Activated T-cell treated with anti-CD3 and anti-CD28 coated beads for 1 hour (primary cell): ENCODE data around the gene PGD.
"Not testable (repeated sequence)": the region's sequence is repeated elsewhere in the genome, so short reads cannot be mapped to it uniquely, and the experiment has no call there.

Source experiments
- DNase-seq: peaks from one replicate; pipeline ENCODE4 v3.0.0-alpha.2; 2020; ENCODE audit warnings: low read depth

The PGD gene

DNA sequence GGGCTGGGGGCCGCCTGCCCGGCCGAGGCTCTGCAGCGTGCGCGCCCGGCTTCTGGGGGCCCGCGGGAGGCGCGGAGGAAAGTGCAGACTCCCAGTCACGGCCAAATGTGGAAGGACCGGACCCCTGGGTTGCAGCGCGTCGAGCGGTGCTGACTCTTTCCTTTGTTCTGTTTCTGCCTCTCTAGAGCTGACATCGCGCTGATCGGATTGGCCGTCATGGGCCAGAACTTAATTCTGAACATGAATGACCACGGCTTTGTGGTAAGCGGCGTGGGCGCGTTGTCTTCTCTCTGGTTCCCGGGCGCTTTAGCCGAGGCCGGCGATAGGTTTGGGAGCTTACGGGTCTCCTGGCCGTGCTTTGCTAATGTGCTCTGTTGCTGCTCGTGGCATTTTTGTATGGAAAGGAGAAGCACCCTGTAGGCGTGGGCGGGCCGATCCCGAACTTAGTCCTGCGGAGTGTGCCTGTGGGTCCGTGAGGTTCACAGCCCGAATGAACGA is 629 bp downstream of the PGD start:
- DNase-seq: no peak

DNA sequence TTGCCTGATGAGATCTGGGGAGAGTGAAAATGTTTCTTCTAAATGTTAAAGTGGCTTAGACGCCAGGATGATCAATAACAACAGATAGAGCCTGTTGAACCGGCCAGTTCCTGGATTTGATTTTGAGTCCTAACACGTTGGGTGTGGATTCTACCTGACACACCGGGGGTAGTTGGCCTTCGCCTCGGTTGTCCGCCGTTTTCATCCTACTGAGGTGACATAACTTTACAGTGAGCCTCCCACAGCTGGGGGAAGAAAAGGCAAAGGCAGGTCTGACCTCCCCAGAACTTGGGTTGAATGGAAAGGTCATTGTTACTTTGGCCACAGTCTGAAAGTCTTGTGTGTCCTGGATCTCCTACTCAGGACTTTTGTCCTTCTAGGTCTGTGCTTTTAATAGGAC is 1.1 kb downstream of the PGD start:
- DNase-seq: no peak

DNA sequence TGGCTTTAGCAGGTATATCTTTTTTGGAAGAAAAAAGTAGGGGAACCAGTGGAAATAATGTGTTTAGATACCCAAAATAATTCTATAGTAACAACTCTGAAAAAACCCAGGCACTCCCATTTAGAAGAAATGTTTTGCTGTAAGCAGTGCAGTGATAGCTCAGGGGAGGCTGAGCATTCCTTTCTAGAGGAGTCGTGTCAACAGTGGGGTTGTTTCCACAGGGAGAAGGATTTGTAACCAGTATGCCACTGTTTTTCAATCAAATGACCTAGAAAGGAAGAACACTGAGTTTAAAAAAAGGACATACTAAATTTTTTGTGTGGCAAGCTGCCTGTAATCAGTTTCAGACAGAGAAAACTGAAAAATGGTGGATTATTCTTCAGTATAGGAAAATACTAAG is 2.4 kb downstream of the PGD start:
- no peak for DNase-seq

DNA sequence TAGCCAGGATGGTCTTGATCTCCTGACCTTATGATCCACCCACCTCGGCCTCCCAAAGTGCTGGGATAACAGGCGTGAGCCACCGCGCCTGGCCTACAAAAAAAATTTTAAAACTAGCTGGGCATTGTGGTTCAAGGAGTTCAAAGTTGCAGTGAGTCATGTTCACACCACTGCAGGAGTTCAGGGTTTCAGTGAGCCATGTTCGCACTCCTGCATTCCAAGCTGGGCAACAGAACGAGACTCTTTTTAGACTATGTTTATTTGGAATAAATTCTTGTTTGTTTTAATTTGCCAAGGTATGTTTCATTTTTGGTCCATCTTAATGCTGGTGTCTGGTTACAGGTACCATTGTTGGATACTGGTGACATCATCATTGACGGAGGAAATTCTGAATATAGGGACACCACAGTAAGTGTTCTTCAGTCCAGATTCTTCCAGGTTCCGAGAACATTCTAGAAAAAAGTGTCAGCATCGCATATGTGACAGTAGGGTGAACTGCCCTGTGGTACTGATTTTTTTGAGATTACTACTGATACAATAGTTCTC is 3.9 kb downstream of the PGD start:
- no peak for DNase-seq

DNA sequence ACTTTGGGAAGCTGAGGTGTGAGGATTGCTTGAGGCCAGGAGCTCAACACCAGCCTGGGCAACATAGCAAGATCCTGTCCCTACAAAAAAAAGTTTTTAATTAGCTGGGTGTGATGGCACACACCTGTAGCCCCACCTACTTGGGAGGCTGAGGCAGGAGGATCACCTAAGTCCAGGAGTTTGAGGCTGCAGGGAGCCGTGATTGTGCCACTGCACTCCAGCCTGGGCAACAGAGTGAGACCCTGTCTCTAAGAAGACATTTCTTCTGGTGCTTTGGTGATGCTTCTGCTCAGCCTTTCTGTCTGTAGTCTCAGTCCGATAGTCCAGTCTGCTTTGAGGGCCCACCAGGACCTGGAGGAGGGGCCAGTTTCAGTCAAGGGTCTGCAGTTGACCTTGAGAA is 8.3 kb downstream of the PGD start:
- no peak for DNase-seq

DNA sequence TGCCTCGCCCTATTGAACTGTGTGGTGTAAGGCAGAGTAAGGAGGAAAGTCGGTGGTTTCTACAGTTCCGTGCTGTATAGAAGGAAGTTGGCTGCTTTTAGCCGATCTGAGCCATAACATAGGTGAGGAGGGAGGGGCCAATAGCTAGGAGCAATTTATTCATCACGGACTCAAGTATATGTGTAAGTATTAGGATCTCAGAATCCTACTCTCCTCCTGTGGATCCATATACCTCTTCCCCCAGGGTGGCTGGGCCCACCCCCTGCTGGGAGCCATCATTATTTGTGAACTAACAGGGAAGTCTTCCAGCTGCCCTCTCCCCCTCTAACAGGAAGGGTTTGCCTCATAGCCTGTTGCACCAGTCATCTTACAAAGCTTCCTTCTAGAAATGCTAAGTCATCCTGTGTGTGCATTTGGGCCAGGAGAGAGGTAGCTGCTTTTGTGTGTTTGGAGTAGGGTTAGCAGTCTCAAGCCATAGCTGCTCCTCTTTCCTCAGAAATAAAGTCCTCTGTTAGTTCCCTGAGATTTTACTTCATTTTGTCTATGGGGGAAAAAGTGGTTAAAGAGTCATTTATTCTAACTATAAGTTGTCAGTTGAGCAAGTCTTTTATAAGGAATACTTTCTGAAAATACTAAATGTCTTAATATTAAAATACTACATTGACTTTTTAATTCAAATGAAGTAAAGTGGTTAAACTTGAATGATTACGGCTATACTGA is 16.5 kb downstream of the PGD start:
- DNase-seq: no peak

DNA sequence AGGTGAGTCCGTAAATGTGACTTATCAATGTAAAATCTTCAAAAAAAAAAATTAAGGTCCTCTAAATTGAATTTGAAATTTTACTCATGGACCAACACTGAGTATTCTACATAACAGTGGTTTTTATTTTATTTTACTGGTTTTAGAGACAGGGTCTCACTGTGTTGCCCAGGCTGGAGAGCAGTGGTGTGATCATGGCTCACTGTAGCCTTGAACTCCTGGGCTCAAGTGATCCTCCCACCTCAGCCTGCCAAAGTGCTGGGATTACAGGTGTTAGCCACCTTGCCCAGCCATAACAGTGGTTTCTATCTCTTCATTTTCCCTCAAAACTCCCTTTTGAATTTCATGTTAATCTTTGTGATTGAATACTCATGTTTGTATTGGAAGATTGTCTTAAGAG is 17.1 kb downstream of the PGD start:
- DNase-seq: not testable (repeated sequence)

DNA sequence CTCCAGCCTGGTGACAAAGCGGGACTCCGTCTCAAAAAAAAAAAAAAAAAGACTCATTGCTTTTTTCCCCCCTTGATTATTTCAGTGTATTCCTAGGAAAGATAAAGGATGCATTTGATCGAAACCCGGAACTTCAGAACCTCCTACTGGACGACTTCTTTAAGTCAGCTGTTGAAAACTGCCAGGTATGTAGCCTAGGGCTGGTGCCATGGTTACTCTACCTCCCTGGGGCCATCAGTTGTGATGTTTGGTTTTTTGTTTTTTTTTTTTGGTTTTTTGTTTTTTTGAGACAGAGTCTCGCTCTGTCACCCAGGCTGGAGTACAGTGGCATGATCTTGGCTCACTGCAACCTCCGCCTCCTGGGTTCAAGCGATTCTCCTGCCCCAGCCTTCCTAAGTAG is 19.9 kb downstream of the PGD start:
- DNase-seq: not testable (repeated sequence)

DNA sequence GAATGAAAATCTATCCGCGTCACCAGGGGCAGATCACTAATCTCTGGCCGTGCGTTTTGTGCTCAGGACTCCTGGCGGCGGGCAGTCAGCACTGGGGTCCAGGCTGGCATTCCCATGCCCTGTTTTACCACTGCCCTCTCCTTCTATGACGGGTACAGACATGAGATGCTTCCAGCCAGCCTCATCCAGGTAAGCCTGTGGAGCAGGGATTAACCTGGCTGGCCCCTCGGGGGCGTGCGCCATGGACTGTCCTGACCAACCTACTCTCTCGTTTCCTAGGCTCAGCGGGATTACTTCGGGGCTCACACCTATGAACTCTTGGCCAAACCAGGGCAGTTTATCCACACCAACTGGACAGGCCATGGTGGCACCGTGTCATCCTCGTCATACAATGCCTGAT is 20.5 kb downstream of the PGD start:
- DNase-seq: no peak

DNA sequence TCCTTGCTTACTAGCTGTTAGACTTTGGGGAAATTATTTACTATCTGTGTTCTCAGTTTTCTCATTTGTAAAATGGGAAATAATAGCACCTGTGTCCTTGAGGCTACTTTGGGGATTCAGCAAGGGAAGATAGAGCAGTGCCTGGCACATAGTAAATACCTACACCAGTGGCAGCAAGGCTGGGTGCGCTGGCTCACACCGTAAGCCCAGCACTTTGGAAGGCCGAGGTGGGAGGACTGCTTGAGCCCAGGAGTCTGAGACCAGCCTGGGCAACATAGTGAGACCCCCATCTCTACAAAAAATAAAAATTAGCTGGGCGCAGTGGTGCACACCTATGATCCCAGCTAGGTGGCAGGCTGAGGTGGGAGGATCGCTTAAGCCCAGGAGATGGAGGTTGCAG is 22.8 kb downstream of the PGD start:
- no peak for DNase-seq

DNA sequence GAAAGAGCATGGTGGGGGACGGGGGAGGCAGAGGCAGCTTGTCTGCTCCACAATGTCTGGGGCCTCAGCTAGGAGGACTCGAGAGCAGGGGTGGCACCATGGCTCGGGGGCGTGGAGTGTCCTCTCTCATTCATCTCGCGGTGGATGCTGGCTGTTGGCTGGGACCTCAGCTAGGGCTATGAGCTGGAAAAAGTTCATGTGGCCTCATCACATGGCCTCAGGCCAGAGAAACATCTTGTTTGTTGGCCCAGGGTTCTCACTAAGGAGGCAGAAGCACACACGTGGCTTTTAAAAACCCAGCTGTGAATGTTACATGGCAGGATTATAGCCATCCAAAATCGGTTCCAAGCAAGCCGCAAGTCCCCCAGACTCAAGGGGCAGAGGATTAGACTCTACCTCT is 25.2 kb downstream of the PGD start:
- DNase-seq: no peak

DNA sequence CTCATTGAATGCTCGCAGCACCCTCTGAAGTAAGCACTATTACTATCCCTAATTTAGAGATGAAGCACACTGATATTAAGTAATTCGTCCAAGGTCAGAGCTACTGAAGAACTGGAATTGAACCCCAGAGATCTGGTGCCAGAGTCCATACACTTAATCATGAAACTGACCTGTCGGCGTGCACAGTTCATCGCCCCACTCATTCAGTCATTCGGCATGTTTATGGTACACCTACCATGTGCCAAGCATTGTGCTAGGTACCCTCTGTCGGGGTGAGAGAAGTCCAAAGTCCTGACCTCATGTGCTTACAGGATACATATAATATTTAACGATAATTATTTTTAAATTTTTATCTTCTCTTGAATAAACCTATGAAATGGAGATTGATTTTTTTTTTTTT is 25.8 kb downstream of the PGD start:
- DNase-seq: no peak

DNA sequence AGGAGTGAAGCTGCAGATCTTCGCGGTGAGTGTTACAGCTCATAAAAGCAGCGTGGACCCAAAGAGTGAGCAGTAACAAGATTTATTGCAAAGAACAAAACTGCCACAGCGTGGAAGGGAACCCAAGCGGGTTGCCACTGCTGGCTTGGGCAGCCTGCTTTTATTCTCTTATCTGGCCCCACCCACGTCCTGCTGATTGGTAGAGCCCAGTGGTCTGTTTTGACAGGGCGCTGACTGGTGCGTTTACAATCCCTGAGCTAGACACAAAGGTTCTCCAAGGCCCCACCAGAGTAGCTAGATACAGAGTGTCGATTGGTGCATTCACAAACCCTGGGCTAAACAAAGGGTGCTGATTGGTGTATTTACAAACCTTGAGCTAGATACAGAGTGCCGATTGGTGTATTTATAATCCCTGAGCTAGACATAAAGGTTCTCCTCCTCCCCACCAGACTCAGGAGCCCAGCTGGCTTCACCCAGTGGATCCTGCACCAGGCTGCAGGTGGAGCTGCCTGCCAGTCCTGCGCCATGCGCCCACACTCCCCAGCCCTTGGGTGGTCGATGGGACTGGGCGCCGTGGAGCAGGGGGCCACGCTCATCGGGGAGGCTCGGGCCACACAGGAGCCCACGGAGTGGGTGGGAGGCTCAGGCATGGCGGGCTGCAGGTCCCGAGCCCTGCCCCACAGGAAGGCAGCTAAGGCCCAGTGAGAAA is 27.1 kb downstream of the PGD start:
- DNase-seq: not testable (repeated sequence)

DNA sequence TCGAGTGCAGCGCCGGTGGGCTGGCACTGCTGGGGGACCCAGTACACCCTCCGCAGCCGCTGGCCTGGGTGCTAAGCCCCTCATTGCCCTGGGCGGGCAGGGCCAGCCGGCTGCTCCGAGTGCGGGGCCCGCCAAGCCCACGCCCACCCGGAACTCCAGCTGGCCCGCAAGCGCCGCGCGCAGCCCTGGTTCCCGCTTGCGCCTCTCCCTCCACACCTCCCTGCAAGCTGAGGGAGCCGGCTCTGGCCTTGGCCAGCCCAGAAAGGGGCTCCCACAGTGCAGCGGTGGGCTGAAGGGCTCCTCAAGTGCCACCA is 27.6 kb downstream of the PGD start:
- DNase-seq: not testable (repeated sequence)

DNA sequence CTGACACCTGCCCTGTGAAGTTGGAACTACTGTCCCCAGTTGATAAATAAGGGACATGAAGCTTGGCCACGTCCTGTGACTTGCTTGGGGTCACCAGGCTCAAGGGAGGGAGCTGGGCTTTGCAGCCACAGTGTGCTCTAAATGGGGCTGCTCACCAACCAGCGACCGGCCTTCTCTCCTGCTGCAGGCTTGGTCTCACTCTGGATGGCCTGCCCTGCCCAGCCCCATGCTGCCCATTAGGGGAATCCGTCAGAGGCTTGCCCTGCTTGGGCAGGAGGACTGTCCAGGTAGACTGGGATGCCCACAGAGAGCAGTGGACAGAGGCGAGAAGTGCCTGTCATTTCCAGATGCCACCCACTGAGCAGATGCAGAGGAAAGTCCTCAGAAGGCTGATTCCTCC is 30.1 kb downstream of the PGD start:
- DNase-seq: no peak

DNA sequence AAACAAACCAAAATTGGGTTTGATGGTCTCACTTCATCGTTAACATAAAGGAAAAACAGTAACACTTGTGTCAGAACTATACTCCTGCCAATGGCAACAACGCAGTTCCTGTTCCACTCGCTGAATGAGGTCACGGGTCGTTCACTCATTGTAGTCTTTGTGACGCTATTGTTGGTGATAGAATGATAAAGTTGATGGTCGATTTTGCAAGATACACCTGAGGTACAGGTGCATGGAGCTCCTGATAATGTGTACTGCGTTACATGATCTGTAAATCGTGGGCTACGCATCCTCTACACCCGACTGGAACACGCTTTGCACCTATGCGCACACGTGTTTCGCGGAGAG is 31.0 kb downstream of the PGD start:
- DNase-seq: no peak

DNA sequence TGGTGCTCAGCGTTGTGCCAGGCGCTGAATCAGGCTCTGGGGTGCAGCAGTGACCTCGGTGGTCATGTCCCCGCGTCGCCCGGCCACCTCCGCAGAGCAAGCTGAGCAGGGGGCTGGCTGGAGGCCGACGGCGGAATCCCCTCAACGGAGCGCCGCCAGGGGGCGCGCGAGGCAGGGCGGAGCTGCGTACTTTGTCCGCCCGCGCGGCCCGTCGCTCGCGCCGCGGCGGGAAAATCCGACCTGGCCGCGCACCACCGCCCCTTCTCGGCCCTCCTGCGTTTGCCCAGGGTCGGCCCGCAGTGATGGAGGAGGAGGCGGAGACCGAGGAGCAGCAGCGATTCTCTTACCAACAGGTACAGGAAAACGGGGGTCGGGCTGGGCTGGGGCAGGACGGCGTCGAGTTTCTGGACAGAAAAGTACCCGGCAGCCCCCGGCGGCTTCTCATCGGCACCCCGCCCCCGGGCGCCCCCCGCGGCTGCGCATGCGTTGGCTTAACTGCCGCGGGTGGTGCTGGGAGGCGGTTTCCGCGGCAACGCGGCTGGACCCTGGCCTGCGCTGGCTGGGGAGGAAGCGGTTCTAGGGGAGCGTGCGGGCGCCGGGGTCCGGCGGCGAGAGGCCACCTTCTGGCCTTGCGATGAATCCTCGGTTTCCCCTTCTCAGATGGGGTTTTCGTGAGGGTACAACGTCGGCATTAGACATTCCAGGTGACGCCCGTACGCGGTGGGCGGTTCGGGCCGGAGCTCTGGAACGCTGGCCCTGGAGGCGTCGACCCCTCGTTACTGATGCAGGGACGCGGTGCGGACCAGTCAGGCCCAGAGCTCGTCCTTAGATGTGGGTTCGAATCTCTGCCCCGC is 31.6 kb downstream of the PGD start, which contains the start of gene CENPS:
Gene CENPS (plus strand): TSS at position 218 of the 854 bp plus-strand sequence. CDS start 85 bp downstream, at position 303.
- peak; percentile 91 for DNase-seq

DNA sequence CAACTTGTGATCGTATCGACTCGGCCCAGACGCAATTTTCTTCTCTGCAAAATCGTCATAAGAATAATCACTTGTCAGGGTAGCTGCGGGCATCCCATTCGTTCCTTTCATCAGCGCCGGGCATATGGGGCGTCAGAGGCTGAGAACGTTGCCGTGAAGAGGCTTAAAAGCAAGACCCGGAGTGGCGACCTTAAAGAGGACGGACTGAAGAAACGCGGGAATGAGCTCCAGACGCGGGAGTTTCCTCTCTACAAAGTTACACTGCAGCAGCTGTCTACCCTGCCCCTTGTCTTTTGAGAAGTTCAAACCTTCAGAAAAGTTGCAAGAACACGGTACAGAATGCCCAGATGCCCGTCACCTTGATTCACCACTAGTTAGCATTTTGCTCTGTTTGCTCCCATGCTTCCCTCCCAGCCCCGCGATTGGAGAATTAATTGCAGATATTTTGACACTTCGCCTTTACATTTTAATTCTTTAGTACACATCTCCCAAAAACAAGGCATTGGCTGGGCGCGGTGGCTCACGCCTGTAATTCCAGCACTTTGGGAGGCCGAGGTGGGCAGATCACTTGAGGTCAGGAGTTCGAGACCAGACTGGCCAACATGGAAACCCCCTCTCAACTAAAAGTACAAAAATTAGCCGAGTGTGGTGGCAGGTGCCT is 32.3 kb downstream of the PGD start:
- no peak for DNase-seq

DNA sequence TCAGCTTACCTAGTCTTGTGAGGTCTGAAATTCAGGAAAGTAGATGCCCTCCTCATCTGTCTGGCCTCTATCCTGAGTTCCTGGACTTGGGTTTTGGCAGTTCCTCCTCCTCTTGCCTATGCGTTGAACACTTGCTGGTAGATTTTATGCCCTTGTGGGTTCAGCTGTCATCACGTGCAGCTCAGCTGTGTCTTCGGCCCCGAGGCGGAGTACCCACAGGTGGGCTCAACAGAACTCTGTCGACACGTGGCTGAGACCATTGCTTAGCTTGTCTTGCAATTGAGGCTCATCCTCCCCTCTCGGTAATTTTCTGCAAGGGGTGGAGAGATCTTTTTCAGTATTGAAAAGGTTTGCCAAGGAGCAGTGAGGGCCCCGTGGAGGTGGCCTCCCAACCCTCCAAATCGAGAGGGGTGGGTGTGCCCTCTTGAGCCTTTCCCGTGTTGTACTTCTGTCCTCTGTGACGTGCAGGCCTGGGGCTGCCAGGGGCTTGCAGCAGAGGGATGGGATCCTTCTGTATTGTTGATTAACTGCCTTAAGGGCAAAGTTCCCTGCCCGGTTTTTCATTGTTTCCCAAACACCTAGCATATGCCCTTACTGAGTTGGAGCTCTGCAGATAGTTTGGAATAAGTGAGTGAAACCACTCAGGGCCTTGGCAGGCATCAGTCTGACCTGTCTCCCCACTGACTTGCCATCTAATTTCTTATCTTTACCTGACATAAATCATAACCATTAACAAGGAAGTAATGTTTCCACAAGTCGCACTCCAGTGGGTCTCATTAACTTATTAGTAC is 34.2 kb downstream of the PGD start:
- DNase-seq: no peak

DNA sequence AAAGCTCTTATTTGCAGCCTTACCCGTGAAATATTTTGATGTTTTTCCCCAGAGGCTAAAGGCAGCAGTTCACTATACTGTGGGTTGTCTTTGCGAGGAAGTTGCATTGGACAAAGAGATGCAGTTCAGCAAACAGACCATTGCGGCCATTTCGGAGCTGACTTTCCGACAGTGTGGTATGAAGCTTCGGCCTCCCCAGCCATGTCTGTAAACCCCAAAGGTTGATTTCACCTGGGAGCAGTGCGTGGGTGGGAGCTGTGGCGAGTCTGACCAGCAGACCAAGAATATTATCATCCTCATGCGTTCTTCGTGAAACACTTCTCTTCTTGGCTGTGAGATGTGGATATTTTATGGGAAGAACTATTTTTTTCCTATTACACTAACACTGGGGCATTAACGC is 34.9 kb downstream of the PGD start:
- no peak for DNase-seq

DNA sequence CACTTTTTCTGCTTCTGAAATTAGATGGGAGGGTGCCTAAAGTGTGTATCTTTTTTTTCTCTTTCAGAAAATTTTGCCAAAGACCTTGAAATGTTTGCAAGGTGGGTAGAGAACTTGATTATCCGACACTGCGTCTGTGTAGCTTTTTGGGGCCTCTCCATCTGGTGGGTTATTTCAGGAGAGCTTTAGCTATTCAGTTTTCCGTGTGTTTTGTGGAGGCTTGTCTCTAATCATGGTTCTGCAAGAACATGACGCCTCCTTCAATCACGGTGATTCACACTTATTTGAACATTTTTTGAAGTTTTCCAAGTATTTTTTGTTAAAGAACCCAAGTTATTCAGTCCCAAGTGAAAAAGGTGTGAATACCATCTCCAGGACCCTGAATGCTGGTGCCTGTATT is 35.7 kb downstream of the PGD start:
- DNase-seq: no peak
